ENCODE data around the gene CD8B2.
"Not testable (repeated sequence)": the region's sequence is repeated elsewhere in the genome, so short reads cannot be mapped to it uniquely, and the experiment has no call there.

DNA sequence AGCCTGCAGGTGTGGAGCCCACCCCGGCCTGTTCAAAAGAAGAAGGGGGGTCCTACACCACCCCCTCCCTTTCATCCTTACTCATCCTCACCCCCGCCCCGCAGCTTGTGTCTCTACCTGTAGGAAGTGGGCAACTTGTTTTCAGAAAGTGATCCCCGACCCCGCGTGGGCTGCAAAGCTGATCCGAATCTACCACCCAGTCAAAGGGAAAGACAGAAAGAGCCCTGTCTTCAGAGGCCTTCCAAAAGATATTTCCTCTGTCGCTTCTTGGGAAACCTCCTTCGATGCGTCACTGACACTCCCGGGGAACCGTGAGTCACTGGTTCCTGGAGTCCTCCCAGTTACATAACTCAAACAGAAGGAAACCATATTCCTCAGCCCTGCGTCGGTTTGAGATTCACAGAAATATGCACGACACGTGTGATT is 24.3 kb downstream of the CD8B2 start:
- TF ChIP-seq CTCF (IDR thresholded peaks at IDR 0.05); ZFX (IDR thresholded peaks at IDR 0.05; ENCODE audit: borderline replicate concordance): not testable (repeated sequence)
